ENCODE measurements around the gene SMAD3.
"Not testable (repeated sequence)": the region's sequence is repeated elsewhere in the genome, so short reads cannot be mapped to it uniquely, and the experiment has no call there.

SMAD3 gene

GRCh38 chr15:67065531-67066005, at the start of gene SMAD3:
Gene SMAD3 (plus strand): TSS chr15:67065602. CDS start chr15:67066155, 553 bp downstream.
- DNase-seq: peak; percentile 88

GRCh38 chr15:67017311-67017710, 48.1 kb upstream of the SMAD3 start:
- DNase-seq: no peak

GRCh38 chr15:67018026-67018425, 47.4 kb upstream of the SMAD3 start:
- DNase-seq: no peak

GRCh38 chr15:67018441-67018840, 47.0 kb upstream of the SMAD3 start:
- DNase-seq: no peak

GRCh38 chr15:67019069-67019468, 46.3 kb upstream of the SMAD3 start:
- no peak for DNase-seq

DNA sequence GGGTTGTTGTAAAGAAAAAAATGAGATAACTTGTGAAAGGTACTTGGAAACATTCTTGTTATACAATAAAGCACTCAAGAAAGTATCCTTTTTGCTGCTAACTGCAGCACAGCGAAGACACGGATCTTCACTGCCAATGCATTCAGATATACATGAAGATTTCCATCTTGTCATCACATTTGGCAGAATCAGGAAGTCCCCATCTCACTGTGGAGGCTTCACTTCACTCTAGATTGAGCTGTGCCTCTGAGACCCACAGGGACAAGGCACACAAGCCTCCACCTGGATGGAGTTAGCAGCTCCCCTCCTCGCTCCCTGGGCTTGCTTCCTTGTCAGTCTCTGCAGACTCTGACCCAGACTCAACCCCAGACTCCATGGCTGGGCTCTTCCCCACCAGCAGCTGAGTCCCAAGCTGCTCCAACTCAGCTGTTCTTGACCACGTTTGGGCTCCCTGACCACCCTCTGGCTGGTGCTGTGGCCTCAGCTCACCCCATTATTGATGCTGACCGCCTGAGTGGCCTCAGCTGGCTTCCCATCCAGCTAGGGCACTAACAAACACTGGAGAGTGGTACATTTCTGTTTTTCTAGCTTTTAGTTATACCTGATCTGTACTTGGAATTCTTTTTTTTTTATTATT, 45.4 kb upstream of the SMAD3 start:
- DNase-seq: no peak

- DNase-seq: not testable (repeated sequence)
These were observed 44.7 kb upstream of the SMAD3 start for GRCh38 chr15:67020668-67021067.

DNA sequence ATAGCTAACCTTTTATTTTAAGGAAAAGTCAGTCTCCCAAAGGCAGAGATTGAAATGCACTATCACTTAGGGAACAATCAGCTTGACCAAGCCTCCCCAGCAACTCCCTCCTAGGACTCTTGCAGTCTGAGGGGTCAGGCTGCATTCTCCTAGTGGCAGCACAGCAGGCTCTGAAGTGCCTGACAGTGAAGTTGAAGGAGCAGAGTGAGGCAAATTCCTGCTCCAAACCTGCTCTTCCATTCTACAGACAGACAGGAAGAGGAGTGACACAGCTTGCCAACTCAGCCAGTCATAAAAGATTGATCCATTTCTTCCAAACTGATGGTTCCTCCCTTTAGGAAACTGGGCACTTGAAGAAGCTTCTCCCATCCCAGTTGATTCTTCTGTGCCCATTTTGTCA, 43.9 kb upstream of the SMAD3 start:
- no peak for DNase-seq

DNA sequence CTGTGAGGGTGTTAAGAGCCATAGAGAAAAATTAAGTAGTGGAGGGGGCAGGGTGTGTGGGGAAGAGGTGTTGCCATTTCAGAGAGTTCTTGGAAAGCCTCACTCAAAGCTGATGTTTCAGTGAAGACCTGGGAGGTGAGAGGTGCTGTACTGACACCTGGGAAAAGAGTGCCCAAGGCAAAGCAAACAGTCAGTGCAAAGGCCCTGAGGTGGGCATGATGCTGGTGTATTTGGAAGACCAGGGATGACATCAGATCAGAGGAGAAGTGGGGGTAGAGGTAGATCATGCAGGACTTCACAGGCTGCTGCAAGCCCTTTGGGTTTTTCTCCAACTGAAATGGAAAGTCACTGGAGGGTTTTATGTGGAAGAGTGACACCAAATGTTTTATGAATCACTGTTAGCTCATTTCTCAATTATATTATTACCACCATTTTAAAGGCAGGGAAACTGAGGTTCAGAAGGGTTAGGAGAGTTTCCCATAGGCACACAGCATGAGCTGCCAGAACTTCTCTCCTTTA, 42.8 kb upstream of the SMAD3 start:
- DNase-seq: no peak

- no peak for DNase-seq
These were observed 41.7 kb upstream of the SMAD3 start for GRCh38 chr15:67023517-67024313.

DNA sequence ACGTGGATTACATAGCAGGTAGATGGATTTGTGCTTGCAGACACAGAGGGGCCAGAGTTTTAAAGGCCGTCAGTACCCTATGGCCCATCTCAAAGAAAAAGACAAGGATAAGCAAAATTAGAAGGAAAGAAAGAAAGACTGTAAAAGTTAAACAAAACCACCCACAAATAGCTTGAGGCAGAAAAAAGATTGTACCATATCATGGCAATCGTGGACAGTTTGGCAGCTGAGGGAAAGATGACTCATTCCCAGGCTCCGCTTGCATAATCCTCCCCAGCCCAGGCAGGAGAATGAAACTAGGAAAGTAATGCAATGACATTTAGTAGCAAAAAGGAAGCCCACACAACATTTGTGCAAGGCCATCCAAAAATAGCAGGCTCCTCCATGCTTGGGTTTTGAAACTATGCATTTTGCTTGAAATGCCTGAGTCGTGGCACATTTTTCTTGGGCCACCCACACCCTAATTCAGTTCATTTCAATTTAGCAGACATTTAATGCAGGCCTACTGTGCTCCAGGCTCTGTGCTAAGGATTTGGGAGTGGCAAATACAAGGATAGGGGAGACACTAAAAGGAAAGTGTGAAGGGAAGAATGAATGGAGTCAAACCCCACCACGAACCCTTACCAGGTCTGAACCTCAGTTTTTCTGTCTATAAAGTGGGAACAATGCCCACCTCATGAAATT, 40.9 kb upstream of the SMAD3 start:
- no peak for DNase-seq

DNA sequence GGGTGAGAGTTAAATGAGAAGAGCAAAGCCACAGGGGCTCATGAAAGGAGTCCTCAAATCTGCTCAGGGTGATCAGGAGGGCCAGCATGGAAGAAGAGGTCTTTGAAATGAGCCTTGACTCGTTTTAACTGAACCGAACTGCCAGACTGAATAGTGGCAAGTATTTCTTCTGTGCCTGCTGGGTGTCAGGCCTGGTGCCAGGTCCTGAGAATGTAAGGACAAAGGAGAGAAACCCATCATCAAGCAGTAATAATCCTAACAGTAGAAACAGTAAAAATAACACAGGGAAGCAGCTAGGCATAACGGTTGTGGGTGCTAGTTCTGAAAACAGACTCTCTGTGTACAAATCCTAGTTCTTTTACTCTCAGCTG, 40.4 kb upstream of the SMAD3 start:
- no peak for DNase-seq

DNA sequence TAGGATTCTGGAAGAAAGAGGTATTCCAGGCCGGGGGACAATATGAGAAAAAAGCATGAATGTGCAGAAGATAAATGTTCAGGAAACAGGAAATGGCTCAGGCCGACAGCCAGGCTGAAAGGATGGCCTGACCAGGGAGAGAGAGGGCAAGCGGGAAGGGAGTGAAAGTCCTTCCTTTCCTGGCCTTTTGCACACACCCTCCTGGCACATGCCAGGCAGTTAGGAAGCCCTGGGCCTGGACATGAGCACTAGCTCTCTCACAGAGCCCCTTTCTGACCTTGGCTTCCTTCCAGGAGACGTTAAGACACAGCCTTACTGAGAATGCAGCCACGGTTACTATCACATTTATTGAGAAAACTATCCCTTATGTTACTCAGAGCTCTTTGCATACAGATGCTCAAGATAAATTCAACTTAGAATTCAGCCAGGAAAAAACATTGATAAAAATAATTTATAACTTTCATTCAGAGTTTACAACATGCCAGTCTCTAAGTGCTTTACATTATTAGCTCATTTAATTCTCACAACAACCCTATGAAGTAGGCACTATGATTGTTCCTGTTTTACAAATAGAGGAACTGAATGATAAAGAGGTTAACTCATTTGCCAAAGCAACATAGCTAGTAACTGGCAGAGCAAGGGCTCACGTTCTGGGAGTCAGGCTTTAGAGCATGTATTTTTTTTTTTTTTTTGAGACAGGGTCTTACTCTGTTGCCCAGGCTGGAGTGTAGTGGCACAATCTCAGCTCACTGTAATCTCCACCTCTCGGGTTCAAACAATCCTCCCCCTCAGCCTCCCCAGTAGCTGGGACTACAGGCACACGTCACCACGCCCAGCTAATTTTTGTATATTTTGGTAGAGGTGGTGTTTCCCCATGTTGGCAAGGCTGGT, 39.4 kb upstream of the SMAD3 start:
- DNase-seq: no peak

GRCh38 chr15:67026610-67026967, 38.8 kb upstream of the SMAD3 start:
- no peak for DNase-seq

DNA sequence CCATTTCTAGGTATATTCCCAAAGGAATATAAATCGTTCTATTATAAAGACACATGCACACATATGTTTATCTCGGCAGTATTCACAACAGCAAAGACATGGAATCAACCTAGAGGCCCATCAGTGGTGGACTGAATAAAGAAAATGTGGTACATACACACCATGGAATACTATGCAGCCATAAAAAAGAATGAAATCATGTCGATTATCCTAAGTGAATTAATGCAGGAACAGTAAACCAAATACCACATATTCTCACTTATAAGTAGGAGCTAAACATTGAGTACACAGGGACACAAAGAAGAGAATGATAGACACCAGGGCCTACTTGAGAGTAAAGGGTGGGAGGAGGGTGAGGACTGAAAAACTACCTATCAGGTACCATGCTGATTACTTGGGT, 37.0 kb upstream of the SMAD3 start:
- DNase-seq: not testable (repeated sequence)

GRCh38 chr15:67030036-67030762, 35.2 kb upstream of the SMAD3 start:
- peak; percentile 65 for DNase-seq

- no peak for DNase-seq
These were observed 34.1 kb upstream of the SMAD3 start for GRCh38 chr15:67031331-67031730.

GRCh38 chr15:67032608-67033007, 32.8 kb upstream of the SMAD3 start:
- DNase-seq: no peak

DNA sequence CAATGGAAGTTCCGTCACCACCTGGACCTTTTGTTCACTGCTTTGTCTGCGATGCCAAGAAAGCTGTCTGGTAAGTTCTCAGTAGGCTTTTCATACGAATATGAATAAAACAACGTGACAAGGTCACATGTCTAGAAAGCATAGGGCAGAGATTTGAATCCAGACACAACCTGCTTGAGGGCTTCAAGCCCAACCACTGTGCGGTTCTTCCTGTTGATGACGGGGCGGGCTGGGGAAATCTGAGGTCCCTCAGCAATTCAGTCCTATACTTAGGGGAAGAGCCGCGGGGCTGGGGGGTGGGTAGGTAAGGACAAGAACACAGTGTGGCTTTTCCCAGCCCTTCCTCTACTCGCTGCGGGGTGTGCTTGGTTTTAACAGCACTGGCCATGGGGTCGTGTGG, 32.4 kb upstream of the SMAD3 start:
- no peak for DNase-seq

DNA sequence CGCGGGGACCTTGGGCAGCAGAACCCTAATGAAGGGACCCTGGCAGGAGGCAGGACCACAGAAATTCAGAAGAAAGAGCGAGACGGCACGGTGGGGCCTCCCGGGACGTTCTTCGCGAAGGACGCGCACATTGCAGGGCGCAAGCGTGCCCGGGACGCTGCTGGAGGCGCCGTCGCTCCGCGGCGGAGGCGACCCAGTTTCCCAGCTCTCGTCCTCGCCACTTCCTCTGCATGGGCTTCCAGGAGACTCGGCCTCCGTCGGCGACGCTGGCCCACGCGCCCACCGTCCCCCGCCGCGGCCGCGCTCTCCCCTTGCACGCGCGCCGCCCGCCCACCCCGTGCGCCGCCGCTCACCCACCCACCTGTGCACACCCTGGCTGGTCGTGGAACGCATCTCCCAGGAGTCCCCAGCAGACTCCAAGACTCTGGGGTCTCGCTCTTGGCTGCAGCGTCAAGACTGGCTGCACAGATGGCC, 31.8 kb upstream of the SMAD3 start:
- peak; percentile 72 for DNase-seq

GRCh38 chr15:67035886-67036285, 29.5 kb upstream of the SMAD3 start:
- DNase-seq: no peak
